IgD-negative memory B cell (primary cell): ENCODE measurements around the gene SLC23A2. TPM values are rescaled to one million over a fixed set of nuclear protein-coding genes. Genes with fewer than 3 reads are reported as not detected.

Experiments
- H3K27ac Mint-ChIP-seq, 3 donors: one replicate each; pipeline ENCODE4 v1.8.0; 2020 to 2022; ENCODE audit warnings: mild to moderate bottlenecking in 3 of 3, mixed read lengths in 3 of 3, moderate library complexity in 1 of 3
- H3K27me3 Mint-ChIP-seq: one replicate; pipeline ENCODE4 v1.8.0; 2021; ENCODE audit warnings: mixed read lengths
- H3K36me3 Mint-ChIP-seq: one replicate; pipeline ENCODE4 v1.8.0; 2020; ENCODE audit warnings: mild to moderate bottlenecking, mixed read lengths
- H3K4me1 Mint-ChIP-seq, 3 donors: one replicate each; pipeline ENCODE4 v1.8.0; 2020 to 2022; ENCODE audit warnings: mixed read lengths in 3 of 3, mild to moderate bottlenecking in 1 of 3
- H3K4me3 Mint-ChIP-seq, 4 donors: one replicate each; pipeline ENCODE4 v1.8.0; 2020 to 2022; ENCODE audit warnings: mild to moderate bottlenecking in 4 of 4, mixed read lengths in 4 of 4, moderate library complexity in 3 of 4
- H3K9me3 Mint-ChIP-seq, 3 donors: one replicate each; pipeline ENCODE4 v1.8.0; 2020 to 2021; ENCODE audit warnings: mixed read lengths in 3 of 3, mild to moderate bottlenecking in 1 of 3
- polyA plus RNA-seq: library from polyadenylated mRNA; unstranded; fragments of 300-500 nt; fragmentation: Illumina TruSeq; gene quantifications from one replicate; pipeline ENCODE4 v1.2.3, GENCODE V29; 2021

The SLC23A2 gene
- polyA plus RNA-seq, 1 donor from 2014 or later = 11.3 TPM

DNA sequence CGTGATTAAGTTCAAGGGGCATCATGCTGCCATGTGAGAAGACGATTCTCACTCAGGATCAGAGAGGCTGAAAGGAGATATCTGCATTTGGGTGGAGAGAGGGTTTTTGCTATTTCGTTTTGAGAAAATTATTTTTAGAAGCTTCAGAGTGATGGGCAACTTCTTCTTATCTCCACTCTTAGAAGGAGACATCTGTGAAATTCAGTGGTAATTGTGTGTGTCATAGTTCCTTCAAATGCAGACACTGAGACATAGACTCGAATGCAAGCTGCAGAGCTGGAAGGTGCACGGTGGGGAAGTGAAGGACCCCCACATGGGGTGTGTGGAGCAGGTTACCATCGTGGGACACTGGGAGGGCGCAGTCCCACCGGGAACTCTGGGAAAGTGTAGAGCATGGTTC, 162.8 kb downstream of the SLC23A2 start:
- peaks cover 2% of the 10 kb centered on the region for H3K36me3 Mint-ChIP-seq
- peaks cover 0 to 10% (median 8%) of the 10 kb centered on the region in 3 donors for H3K4me1 Mint-ChIP-seq
- peak overlapping the region in 1 of 4 donors; percentile 47 for H3K4me3 Mint-ChIP-seq
- no peaks in the 10 kb centered on the region for H3K27me3 Mint-ChIP-seq
- H3K27ac Mint-ChIP-seq = no peak overlapping the region
- no peaks in the 10 kb centered on the region for H3K9me3 Mint-ChIP-seq

DNA sequence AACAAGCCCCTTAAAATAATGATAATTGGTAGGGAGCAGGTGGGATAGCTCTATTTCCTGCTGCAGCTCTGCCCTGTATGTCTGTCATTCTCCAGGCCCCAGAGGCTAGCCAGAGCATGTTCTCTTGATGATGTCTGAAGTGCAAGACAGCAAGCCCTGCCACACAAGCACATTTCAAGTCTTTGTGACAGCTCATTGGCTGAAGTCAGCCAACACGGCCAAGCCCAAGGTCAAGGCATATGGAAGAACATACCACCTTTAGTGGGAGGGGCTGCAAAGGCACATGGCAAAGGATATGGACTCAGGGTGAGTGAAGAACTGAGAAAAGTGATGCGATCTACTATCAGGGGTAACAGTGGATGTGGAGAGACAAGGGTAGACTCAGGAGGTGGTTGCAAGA, 163.6 kb downstream of the SLC23A2 start:
- Mint-ChIP-seq H3K27ac (peak overlapping the region in 1 of 3 donors; percentile 65), H3K4me1 (peaks cover 0 to 12% (median 10%) of the 10 kb centered on the region in 3 donors), H3K36me3 (peaks cover 8% of the 10 kb centered on the region), H3K4me3 (no peak overlapping the region), H3K27me3 (no peaks in the 10 kb centered on the region), H3K9me3 (no peaks in the 10 kb centered on the region)

- Mint-ChIP-seq H3K4me3 (no peak overlapping the region), H3K27me3 (no peaks in the 10 kb centered on the region), H3K4me1 (peaks cover 0 to 12% (median 10%) of the 10 kb centered on the region in 3 donors)
These were observed 164.4 kb downstream of the SLC23A2 start for GRCh38 chr20:4836935-4837334.

GRCh38 chr20:4836473-4836872, 164.8 kb downstream of the SLC23A2 start:
- H3K27me3 Mint-ChIP-seq = no peaks in the 10 kb centered on the region
- H3K9me3 Mint-ChIP-seq = peaks cover 0 to 8% (median 2%) of the 10 kb centered on the region in 3 donors
- H3K36me3 Mint-ChIP-seq = peaks cover 8% of the 10 kb centered on the region
- H3K27ac Mint-ChIP-seq = no peak overlapping the region
- H3K4me3 Mint-ChIP-seq = no peak overlapping the region
- H3K4me1 Mint-ChIP-seq = peaks cover 0 to 12% (median 10%) of the 10 kb centered on the region in 3 donors

More at GRCh38 chr20:4836935-4837334, 164.4 kb downstream of the SLC23A2 start:
- Mint-ChIP-seq H3K27ac (no peak overlapping the region), H3K9me3 (peaks cover 0 to 4% (median 0%) of the 10 kb centered on the region in 3 donors), H3K36me3 (peaks cover 8% of the 10 kb centered on the region)

DNA sequence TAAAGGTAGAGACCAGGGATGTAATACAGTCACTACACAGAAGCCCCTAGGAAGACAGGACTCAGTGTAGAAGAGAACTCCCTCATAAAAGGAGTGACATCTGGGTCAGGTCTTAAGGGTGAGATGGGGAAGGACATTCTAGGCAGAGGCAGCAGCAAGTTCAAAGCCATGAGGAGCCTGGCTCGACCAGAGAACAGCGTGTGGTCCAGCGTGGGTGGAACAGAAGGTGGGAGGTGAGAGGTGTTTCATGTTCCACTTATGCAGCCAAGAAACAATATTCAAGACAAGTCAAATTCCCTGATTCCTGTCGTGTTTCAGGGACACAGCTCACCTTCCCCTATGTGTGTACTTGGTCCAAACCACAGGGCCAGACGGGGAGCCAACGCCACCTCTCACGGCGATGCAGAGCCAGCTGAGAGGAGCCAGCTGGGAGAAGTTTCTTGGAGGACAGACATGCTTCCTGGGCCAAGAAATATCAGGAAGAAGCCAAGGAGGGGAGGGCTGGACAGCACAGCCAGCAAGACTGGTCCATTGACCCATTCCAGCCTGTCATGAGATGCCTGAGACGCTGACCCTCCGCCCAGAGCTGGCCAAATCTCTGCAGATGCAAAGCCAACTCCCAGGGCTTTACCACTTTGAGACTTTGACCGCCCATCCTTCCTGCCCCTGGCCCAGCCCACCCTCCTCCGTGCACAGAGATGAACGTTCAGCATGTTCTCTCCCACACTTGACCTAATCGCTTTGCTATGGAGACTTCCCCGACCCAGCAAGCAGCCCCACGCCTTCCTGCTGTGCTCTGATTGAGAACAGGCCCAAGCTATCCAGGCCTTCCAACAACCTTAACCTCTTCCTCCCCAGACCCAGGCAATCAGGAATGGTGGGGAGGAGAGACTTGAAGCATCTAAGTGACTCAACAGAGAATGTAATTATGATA, 165.8 kb downstream of the SLC23A2 start:
- H3K27ac Mint-ChIP-seq = peak overlapping the region in 1 of 3 donors; percentile 75
- no peak overlapping the region for H3K4me3 Mint-ChIP-seq
- peaks cover 0 to 8% (median 2%) of the 10 kb centered on the region in 3 donors for H3K9me3 Mint-ChIP-seq
- peaks cover 0 to 8% (median under 1%) of the 10 kb centered on the region in 3 donors for H3K4me1 Mint-ChIP-seq
- H3K27me3 Mint-ChIP-seq = no peaks in the 10 kb centered on the region
- H3K36me3 Mint-ChIP-seq = peaks cover 8% of the 10 kb centered on the region

- no peak overlapping the region for H3K4me3 Mint-ChIP-seq
- H3K27ac Mint-ChIP-seq = no peak overlapping the region
- peaks cover 0 to 8% (median 2%) of the 10 kb centered on the region in 3 donors for H3K9me3 Mint-ChIP-seq
- peaks cover 8% of the 10 kb centered on the region for H3K36me3 Mint-ChIP-seq
- H3K27me3 Mint-ChIP-seq = no peaks in the 10 kb centered on the region
- peaks cover 0 to 8% (median 0%) of the 10 kb centered on the region in 3 donors for H3K4me1 Mint-ChIP-seq
These were observed 168.1 kb downstream of the SLC23A2 start for GRCh38 chr20:4833074-4833728.

- Mint-ChIP-seq H3K9me3 (peaks cover 0 to 8% (median 2%) of the 10 kb centered on the region in 3 donors), H3K36me3 (peaks cover 10% of the 10 kb centered on the region), H3K4me3 (no peak overlapping the region), H3K27me3 (no peaks in the 10 kb centered on the region), H3K4me1 (peaks cover 0 to 8% (median 0%) of the 10 kb centered on the region in 3 donors), H3K27ac (no peak overlapping the region)
These were observed 168.8 kb downstream of the SLC23A2 start for GRCh38 chr20:4832469-4832868.

- Mint-ChIP-seq H3K4me3 (no peak overlapping the region), H3K27me3 (no peaks in the 10 kb centered on the region), H3K4me1 (peaks cover 0 to 8% (median 0%) of the 10 kb centered on the region in 3 donors), H3K27ac (peak overlapping the region in 1 of 3 donors; percentile 56), H3K36me3 (peaks cover 12% of the 10 kb centered on the region), H3K9me3 (peaks cover 0 to 8% (median 2%) of the 10 kb centered on the region in 3 donors)
These were observed 170.6 kb downstream of the SLC23A2 start for GRCh38 chr20:4830696-4831095.

DNA sequence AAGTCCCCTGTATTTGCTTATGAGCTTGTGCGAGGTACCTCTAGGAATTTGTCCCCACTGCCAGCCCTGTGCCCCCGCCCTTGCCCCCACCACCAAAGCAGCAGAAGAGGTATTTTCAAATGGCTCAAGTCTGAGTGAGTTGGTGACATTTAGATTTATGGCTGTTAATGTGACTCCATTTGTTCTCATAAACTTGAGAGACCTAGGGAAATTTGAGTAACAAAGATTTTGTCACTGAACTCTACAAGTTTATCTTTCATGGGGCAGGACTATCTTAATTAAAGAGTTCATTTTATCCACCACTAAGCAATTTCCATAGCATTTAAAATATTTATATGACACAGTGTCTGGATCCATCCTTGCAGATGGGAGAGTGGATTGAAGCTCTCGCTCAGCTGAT, 171.1 kb downstream of the SLC23A2 start:
- Mint-ChIP-seq H3K4me1 (peaks cover 0 to 8% (median 3%) of the 10 kb centered on the region in 3 donors), H3K4me3 (no peak overlapping the region), H3K36me3 (peaks cover 12% of the 10 kb centered on the region), H3K27ac (peak overlapping the region in 1 of 3 donors; percentile 56), H3K27me3 (no peaks in the 10 kb centered on the region), H3K9me3 (peaks cover 0 to 8% (median 2%) of the 10 kb centered on the region in 3 donors)

DNA sequence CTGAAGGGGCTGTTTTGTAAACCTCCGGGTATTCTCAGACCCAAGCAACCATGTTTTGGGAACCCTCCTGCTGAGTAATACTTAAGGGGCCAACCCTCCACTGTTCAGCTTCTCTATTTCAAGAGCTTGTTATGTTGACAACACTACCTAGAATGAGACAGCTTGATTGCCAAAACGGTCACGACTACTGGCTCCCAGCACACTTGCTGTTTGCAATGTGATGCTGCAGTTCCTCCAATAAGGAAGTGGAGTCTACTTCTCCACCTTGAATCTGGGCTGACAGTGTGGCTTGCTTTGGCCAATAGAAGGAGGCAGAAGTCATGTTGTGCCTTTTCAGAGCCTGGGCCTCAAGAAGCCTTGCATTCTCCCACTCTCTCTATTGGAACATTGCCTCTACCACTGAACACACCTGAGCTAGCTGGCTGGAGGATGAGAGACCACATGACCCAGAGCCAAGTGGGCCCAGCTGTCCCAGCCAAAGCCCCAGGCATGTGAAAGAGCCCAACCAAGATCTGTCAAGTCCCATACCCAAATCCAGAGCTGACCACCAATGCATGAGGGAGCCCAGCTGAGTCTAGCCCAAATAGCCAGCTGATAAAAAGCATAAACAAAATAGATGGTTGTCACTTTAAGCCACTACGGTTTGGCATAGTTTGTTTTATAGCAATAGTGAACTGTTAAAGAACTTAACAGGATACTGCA, 171.6 kb downstream of the SLC23A2 start:
- peaks cover 0 to 8% (median 2%) of the 10 kb centered on the region in 3 donors for H3K9me3 Mint-ChIP-seq

GRCh38 chr20:4828830-4829513, 172.3 kb downstream of the SLC23A2 start:
- H3K4me3 Mint-ChIP-seq = peak overlapping the region in 1 of 4 donors; percentile 19
- H3K27ac Mint-ChIP-seq = peak overlapping the region in 1 of 3 donors; percentile 62
- peaks cover 0 to 8% (median 2%) of the 10 kb centered on the region in 3 donors for H3K9me3 Mint-ChIP-seq
- peaks cover 3 to 12% (median 8%) of the 10 kb centered on the region in 3 donors for H3K4me1 Mint-ChIP-seq
- H3K27me3 Mint-ChIP-seq = no peaks in the 10 kb centered on the region
- peaks cover 12% of the 10 kb centered on the region for H3K36me3 Mint-ChIP-seq

More for the DNA sequence above, 171.6 kb downstream of the SLC23A2 start:
- H3K36me3 Mint-ChIP-seq = peaks cover 12% of the 10 kb centered on the region
- peaks cover 0 to 8% (median 5%) of the 10 kb centered on the region in 3 donors for H3K4me1 Mint-ChIP-seq
- H3K27me3 Mint-ChIP-seq = no peaks in the 10 kb centered on the region
- H3K27ac Mint-ChIP-seq = no peak overlapping the region
- peak overlapping the region in 1 of 4 donors; percentile 19 for H3K4me3 Mint-ChIP-seq

- peak overlapping the region; percentile 98 to 99 (median 99) for H3K27ac Mint-ChIP-seq
- H3K4me3 Mint-ChIP-seq = peak overlapping the region; percentile 95 to 99 (median 98)
- H3K36me3 Mint-ChIP-seq = peaks cover 8% of the 10 kb centered on the region
- H3K9me3 Mint-ChIP-seq = no peaks in the 10 kb centered on the region
- H3K27me3 Mint-ChIP-seq = no peaks in the 10 kb centered on the region
- H3K4me1 Mint-ChIP-seq = peaks cover 28 to 44% (median 33%) of the 10 kb centered on the region in 3 donors
These were observed 179.7 kb downstream of the SLC23A2 start for GRCh38 chr20:4821590-4821989.

GRCh38 chr20:4820806-4821518, 180.3 kb downstream of the SLC23A2 start:
- Mint-ChIP-seq H3K4me3 (peak overlapping the region; percentile 95 to 99 (median 98)), H3K27me3 (no peaks in the 10 kb centered on the region), H3K4me1 (peaks cover 28 to 46% (median 33%) of the 10 kb centered on the region in 3 donors), H3K36me3 (peaks cover 9% of the 10 kb centered on the region), H3K9me3 (no peaks in the 10 kb centered on the region), H3K27ac (peak overlapping the region; percentile 98 to 99 (median 99))
